Keratinocyte (primary cell): Measurements from ENCODE around the gene SMAD6.

Experiments used
- CTCF ChIP-seq, 3 experiments: IDR thresholded peaks in 1 of 3; conservative IDR thresholded peaks in 1 of 3; optimal IDR thresholded peaks in 1 of 3; 2 replicates in 2 of 3; 3 replicates in 1 of 3; pipeline versions ENCODE3 to v1.5.1; 2011; ENCODE audit warnings: low read length in 3 of 3, mild to moderate bottlenecking in 3 of 3, moderate library complexity in 2 of 3, control low read depth in 1 of 3, inconsistent platforms in 1 of 3; ENCODE audit not compliant: insufficient read depth in 2 of 3; ENCODE audit errors: extremely low read depth in 1 of 3
- EZH2 ChIP-seq: IDR thresholded peaks from one replicate; pipeline ENCODE4 v1.6.1; 2012; ENCODE audit warnings: inconsistent platforms, mild to moderate bottlenecking, low read length, moderate library complexity

GRCh38 chr15:66701422-66702034 is 508 bp upstream of the SMAD6 start:
- TF ChIP-seq CTCF (optimal IDR thresholded peaks at IDR 0.05 in 1 of 3, IDR thresholded peaks at IDR 0.05 in 1 of 3, conservative IDR thresholded peaks at IDR 0.05 in 1 of 3; ENCODE audit: extremely low read depth in 1 of 3, insufficient read depth in 2 of 3, low read length in 3 of 3) (no peak), EZH2 (no peak)
